GM21381 (cell line): Measurements from ENCODE around the gene MRPL28.
"Not testable (repeated sequence)": the region's sequence is repeated elsewhere in the genome, so short reads cannot be mapped to it uniquely, and the experiment has no call there.

Experiments used
- ATAC-seq: cut with Tn5 transposase; IDR thresholded peaks from one replicate; pipeline ENCODE4 v1.9.1; 2021; ENCODE audit warnings: mild to moderate bottlenecking, moderate library complexity; ENCODE audit not compliant: unreplicated experiment

Gene MRPL28

DNA sequence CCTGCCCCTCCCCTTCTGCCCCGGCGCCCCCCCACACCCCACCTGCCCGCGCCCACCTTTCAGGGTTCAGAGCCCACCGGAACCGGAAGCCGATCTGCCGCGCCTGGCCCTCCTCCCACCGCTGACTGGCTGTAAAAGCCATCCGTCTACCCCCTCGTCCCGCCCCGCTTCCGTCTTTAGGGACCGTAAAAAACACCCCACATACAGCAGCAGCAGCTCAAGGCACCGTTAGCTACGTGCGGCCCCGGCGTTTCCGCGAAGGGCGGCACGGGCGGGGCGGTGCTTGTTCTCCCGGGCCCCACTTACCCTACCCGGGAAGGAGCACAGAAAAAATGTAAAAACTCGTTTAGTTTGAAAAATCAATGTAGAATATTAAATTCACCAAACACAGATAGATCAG lies at the start of gene MRPL28:
Gene MRPL28, minus strand, starts transcription at position 96 of the 400 bp plus-strand sequence. CDS start 320 bp downstream, outside the sequence.
- ATAC-seq: peak; percentile 69

DNA sequence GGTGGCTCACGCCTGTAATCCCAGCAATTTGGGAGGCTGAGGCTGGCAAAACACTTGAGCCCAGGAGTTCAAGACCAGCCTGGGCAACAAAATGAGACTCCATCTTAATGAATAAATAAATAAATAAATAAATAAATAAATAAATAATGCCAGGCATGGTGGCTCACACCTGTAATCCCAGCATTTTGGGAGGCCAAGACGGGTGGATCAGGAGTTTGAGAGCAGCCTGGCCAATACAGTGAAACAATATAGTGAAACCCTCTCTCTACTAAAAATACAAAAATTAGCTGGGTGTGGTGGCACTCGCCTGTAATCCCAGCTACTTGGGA lies 44.8 kb upstream of the MRPL28 start:
- not testable (repeated sequence) for ATAC-seq

DNA sequence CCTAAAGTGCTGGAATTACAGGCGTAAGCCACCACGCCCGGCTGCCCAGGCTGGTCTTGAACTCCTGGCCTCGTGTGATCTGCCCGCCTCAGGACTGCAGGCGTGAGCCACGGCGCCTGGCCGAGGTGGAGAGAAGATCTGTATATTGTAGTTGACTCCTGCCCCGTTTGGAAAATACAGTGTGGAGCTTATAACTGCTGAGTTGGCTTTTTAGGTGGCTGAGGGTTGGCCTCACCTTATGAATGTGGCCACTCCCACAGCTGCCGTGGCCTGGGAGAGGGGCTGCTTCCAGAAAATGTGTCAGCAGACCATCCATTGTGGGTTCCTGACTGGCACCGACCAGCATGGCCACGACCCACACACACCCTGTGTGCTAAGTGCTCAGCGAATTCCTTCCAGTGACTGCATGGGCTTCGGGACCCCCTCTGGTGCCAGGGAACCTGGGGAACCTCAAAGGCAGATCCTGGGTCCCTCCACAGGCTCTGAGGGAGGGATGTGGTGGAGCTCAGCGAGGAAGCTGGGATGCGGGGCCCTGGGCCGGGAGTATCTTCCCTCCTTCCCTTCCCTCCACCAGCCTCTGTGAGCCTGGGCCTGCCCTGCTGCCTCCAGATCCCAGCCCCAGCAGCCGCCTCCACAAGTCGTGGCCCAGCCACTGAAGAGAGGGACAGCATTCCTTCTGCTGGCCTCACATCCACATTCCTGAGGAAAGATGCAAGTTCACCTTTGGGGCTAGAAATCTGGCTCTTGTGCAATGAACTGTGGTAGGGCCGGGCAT lies 44.2 kb upstream of the MRPL28 start:
- no peak for ATAC-seq

DNA sequence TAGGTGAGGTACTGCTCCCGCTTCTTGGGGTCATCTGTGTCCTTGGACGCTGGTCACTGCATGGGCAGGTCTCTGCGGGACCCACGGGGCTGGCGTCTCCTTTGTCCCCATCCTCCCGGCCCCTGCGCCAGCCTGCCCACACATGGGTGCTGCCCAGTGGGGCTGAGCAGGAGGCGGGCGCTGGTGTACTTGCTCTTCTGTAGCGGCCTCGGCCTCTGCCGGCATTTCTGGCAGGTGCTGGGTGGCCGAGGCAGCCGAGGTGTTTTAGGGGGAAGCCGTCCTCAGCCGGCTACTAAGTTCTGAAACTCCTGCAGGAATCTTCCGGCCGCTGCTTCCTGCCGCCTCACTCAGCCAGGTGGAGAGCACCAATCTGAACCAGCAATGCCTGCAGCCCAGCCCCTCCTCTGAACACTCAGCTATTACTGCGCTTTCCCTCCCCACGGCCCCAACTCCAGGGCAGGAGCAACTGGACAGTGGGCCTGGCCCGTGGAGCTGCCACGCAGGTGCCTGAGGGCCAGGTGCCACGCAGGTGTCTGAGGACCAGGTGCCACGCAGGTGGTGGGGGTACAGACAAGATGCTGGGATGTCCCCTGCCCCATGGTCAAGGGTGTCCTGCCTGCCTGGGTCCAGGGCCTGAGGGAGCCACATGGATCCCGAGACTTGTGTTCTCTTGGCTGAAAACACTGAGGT lies 41.4 kb upstream of the MRPL28 start:
- no peak for ATAC-seq

DNA sequence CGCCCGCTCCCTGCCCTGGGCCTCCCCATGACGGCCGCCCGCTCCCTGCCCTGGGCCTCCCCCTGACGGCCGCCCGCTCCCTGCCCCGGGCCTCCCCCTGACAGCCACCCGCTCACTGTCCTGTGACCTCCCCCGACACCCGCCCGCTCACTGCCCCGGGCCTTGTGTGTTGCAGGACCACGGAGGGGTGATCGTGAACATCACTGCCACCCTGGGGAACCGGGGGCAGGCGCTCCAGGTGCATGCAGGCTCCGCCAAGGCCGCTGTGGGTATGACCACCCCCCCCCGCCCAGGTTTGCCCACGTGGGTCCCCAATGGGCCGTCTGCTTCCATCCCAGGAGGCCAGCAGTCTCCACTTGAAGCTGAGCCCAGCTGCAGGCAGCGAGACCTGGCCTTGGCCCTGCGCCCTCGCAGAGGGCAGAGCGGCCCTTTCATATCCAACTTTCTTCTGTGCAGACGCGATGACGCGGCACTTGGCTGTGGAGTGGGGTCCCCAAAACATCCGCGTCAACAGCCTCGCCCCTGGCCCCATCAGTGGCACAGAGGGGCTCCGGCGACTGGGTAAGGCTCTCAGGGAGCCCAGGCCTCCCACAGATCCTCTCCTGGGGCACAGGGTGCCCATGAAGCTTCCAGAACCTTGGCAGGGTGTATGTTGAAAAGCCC lies 40.3 kb upstream of the MRPL28 start:
- no peak for ATAC-seq

DNA sequence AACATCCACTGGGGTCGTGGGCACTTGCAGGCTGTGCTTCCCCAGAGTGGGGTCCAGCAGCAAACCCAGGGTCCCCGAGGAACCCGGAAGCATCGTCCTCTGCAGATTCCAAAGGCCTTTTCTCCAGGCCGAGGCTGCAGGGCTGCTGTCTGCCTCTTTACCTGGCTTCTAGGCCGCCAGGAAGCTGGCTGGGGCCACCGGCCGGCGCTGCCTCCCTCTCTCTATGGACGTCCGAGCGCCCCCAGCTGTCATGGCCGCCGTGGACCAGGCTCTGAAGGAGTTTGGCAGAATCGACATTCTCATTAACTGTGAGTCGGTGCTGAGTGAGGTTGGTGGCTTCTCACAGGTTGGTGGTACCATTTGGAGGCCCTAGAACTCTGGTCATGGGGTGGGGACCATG lies 36.9 kb upstream of the MRPL28 start:
- ATAC-seq: no peak

DNA sequence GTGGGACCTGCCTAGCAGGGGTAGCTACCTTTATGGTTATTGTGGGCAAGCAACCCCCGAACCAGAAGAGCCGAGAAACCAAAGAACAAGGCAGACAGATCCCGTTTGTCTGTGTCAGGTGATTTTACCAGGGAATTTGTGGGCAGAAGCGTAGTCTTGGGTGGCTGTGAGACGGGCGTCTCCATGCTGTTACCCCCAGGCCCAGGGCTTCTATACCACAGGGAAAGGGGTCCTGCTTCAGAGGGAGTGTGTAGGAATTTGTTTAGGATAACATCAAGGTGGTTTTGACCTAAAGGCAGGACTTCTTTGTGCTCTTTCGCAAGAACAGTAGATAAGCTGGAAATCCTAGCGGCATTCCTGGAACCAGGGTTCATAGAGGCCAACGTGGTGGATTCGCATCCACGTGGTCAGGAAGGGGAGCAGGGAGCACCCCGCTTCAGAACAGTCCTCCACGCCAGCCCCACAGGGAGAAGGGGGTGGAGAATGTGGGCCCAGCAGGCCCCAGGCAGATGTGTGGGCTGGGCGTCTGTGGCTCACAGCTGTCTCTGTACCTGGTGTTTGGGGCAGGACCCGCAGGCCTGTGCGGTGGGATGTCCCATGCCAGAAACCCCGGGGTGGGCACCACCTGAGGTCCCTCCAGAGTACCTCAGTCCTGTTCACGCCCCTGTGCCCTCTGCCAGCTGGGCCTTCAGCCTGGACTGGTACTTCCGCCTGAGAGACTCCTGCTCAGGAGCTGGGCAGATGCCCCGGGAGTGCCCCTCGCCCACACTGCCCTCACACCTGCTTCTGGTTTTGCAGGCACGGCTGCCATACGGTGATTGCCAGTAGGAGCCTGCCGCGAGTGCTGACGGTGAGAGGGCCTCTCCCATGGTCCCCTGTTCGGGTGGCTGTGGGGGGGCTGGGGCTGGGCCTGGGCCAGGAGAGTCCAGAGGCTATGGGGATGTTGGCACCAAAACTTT lies 35.5 kb upstream of the MRPL28 start:
- ATAC-seq: no peak

DNA sequence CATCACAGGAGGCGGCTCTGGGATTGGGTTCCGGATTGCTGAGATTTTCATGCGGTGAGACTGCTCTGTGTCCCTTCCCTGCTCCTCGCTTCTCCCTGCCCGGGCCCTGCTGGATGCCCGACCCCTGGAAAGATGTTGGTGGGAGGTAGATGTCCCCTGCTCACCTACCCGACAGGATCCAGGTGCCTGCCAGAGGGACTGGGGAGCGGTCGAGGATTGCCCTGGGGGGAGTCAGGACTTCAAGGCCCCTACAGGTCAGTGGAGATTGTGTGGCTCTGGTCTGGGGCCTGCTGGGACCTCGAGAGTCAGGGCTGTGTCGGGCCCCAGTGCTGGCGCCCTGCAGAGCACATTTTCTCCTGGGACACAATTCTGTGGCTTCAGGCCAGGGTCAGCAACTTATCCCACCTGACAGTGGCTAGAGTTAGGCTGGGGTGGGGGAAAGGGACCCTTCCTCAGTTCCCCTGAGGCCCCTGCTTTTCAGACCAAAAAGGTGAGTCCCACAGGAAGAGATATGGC lies 34.7 kb upstream of the MRPL28 start:
- no peak for ATAC-seq

DNA sequence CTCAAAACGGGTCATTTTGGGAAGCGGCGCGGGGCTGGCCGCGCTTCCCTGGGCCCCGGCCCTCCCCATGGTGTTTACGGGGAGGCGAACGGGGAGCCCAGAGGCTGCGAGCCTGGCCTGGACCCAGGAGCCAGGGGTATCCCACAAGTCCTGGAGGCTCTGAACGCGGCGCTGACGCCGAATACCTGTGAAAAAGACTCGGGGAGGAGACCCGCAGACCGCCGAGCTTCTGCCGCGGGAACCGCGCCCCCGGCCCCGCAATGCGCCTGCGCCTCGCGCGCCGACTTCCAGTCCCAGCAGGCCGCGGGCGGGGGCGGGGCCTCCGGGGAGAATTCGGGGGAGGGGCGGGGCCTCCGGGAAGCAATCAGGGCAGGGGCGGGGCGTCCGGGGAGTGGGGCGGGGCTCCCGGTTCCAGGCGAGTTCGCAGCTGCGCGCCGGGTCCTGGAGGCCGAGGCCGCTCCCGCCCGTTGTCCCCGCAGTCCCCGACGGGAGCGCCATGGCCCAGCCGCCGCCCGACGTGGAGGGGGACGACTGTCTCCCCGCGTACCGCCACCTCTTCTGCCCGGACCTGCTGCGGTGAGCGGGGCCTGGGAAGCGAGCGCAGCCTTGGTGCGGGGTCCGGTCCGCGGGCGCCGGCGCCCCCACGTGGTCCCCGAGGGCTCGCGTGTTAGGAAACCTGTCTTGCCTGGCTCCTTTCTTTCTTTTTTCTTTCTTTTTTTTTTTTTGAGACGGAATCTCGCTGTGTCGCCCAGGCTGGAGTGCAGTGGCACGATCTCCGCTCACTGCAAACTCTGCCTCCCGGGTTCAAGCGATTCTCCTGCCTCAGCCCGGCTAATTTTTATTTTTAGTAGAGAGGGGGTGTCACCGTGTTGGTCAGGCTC lies 31.4 kb upstream of the MRPL28 start, which contains the start of gene DECR2:
Gene DECR2, plus strand, starts transcription at position 418 of the 881 bp plus-strand sequence. Its CDS starts 79 bp downstream, at position 497.
- ATAC-seq: peak; percentile 49

DNA sequence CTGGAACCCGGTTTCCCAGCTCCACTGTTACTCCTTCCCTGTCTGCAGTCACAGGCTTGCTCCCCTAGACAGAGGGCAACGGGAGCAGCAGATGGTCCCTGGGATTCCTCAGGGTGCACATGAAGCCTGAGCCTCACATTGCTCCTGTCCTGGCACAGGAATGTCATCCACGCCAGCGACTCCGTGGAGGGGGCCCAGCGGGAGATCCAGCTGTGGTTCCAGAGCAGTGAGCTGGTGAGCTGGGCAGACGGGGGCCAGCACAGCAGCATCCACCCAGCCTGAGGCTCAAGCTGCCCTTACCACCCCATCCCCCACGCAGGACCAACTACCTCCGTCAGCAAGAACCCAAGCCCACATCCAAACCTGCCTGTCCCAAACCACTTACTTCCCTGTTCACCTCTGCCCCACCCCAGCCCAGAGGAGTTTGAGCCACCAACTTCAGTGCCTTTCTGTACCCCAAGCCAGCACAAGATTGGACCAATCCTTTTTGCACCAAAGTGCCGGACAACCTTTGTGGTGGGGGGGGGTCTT lies 29.8 kb upstream of the MRPL28 start:
- no peak for ATAC-seq

DNA sequence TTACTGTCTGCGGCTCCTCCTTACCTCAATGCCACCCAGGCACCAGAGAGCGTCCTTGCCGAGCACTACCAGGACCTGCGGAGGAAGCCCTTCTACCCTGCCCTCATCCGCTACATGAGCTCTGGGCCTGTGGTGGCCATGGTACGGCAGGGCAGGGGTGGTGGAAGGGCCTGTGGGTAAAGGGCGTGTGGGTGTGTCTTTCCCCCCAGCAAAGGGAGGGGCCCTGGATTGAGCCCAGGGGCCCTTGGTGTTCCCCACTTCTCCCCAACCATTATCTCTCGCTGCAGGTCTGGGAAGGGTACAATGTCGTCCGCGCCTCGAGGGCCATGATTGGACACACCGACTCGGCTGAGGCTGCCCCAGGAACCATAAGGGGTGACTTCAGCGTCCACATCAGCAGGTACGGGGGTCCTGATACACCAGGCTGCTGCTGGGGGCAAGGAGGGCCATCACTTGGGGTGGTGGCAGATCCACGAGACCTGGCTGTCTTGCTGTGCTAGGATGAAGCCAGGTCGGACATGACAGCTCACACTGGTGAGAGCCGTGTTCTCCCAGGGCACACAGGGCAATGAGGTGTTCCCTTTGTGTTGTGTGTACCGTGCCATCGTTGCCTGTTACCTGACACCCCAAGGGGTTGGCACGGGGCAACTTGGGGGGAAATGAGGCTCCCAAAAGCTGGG lies 29.1 kb upstream of the MRPL28 start:
- ATAC-seq: no peak

DNA sequence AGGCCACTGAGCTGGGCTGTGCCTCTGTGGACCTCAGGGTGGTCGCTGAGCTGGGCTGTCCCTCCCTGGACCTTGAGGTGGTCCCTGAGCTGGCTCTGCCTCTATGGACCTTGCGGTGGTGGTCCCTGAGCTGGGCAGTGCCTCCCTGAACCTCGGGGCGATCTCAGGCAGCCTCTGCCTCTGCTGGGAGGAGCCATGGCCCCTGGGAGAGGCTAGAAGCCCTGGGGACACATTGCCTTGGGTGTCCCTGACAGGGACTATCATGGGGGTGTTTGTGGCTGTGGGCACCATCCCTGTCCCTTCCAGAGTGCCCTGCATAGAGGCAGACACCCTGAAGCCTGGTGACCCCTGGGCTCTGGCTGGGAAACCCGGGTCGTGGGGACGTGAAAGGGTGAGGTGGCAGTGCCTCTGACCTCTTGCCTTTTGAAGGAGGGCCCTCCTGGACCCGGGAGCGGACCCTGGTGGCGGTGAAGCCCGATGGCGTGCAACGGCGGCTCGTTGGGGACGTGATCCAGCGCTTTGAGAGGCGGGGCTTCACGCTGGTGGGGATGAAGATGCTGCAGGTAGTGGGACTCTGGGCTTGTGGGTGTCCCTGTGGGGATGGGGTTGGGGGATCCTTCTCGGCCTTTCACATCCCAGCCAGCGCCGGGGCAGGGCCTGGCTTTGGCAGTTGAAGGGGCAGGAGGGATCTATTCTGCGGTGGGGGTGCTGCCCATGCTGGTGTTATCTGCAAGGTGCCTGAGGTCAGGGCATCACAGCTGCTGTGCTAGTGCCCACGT lies 28.4 kb upstream of the MRPL28 start:
- ATAC-seq: no peak

DNA sequence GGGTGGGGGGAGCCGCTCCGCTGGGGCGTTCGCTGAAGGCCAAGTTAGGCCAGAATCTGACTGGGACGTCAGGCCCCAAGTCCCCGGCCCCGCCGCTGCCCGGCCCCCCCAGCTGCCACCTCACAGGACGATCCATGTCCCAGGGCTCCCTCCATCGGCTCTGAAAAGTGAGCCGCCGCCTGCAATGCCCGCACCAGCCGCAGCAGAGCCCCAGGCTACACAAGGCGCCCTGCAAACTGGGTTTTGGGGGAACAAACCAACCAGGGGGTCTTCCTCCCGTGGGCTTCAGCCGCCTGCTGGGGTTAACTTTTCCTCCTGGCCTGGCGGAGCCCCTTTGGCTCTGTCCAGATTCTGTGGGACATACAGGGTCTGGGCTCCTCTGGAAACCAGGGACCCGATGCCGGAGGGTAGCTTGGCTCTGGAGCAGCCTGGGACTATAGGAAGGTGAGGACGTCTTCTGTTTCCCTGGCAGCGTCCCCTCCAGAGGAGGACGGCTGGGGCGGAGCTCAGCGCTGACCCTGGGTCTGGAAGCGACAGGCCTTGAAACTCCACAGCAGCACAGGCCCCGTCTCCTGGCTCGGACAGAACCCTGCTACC lies 27.5 kb upstream of the MRPL28 start:
- no peak for ATAC-seq

DNA sequence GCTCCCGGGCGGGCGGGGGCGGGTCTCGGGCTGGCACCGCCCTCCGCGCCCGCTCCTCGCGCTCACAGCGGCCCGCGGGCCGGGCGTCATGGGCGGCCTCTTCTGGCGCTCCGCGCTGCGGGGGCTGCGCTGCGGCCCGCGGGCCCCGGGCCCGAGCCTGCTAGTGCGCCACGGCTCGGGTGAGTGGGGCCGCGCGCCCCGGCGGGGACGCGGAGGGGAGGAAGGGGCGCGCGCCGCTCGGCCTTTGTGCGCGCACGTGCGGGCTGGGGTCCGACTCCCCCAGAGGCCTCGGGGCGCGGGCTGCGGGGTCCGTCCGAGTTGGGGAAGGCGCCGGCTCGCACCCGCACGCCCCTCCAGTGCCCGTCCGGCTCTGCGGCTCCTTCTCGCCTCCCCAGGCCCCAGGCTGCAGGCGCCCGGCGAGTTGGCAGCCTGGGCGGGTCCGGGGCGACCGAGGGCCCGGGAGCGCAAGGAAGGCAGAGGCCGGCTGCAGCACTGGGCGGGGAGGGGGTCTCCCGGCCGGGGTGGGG lies 26.9 kb upstream of the MRPL28 start, which contains the start of gene NME4:
Gene NME4, plus strand, starts transcription at position 65 of the 527 bp plus-strand sequence. Its CDS starts 24 bp downstream, at position 89.
- ATAC-seq: no peak

DNA sequence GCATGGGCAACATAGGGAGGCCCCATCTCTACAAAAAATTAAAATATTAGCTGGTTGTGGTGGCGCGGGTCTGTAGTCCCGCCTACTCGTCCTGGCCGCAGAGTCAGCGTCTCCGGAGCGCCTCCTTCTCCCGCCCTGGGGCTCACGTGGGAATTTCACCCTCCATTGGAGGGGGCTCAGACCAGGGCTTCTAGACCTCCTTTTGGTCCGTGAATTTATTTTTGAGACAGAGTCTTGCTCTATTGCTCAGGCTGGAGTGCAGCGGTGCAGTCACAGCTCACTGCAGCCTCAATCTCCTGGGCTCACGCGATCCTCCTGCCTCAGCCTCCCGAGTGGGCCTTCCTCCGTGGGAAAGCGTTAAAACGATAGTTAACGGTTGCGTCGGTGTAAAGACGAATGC lies 26.3 kb upstream of the MRPL28 start:
- ATAC-seq: no peak

DNA sequence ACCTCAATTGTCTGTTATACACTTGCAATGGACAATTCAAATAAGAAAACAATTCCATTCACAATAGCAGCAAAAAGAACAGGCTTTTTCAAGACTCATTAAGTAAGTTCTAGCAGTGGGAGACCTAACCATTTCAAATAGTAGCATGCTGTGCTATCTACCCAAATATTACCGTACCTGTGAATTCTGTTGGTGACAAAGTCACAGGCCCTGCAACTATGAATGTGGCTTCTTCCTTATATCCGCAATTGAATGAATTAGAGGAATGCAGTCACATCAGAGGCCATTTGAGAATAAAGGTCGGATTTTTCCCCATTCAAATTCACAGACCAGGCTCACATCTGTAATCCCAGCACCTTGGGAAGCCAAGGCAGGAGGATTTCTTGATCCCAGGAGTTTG lies 25.9 kb upstream of the MRPL28 start:
- no peak for ATAC-seq

DNA sequence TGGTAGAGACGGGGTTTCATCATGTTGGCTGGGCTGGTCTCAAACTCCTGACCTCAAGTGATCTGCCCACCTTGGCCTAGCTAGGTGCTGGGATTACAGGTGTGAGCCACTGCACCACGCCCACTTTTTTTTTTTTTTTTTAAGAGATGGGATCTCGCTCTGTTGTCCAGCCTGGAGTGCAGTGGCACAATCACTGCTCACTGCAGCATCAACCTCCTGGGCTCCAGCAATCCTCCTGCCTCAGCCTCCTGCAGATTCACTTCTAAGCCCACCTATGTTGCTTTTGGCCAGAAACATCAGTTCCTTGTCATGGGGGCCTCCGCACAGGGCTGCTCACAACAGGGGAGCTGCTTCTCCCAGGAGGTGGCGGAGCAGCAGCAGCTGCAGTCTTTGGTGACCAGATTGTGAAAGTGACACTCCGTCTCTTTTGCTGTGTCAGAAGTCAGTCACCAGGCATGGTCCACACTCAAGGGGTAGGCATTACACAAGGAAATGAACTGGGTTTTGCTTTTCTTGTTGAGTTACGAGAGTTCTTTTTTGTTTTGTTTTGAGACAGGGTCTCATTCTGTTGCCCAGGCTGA lies 22.2 kb upstream of the MRPL28 start:
- ATAC-seq: no peak
